Omental fat pad (tissue), 4 donors: ENCODE data around the gene OLFML2A. TPM values are rescaled to one million over a fixed set of nuclear protein-coding genes. Genes with fewer than 3 reads are reported as not detected.

Experiments
- ATAC-seq: fragments of 150-250 bp; one replicate; pipeline ENCODE4 v1.9.1; 2016; ENCODE audit warnings: mild to moderate bottlenecking, moderate library complexity; ENCODE audit not compliant: low FRiP score
- DNase-seq: peaks from one replicate; pipeline ENCODE4 v3.0.0-alpha.2; 2019; ENCODE audit warnings: low spot score
- total RNA-seq, 4 donors: library from RNA; depleted of rRNA; stranded (reverse); fragments of >200 nt; gene quantifications; one replicate each; pipeline ENCODE4 v1.1.0, GENCODE V29; 2016
- TF ChIP-seq, protein P1 (sequence below), 3 donors: fragments of 450-650 bp; IDR thresholded peaks; one replicate each; pipeline ENCODE4 v1.5.1; 2016 to 2017; ENCODE audit warnings: antibody characterized with exemption in 3 of 3, mild to moderate bottlenecking in 3 of 3, moderate library complexity in 2 of 3

Gene OLFML2A
- total RNA-seq, 4 donors from 2014 or later = 6.0 to 62.6 (median 10.8) TPM

DNA sequence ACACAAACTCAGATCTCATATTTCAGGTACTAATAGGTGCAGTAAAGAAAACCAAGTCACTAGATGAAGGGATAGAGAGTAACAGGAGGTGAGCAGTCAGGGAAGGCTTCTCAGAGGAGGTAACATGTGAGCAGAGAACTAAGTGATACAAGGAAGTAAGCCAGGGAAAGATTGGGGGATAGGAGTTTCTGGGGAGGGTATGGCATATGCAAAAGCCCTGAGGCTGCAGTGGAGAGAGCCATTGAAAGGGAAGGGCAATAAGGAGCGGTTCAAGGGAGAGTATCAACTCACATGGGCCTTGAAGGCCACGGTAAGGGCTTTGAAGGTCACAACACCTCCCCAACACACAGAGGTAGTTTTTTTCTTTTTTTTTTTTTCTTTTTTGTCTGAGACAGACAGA is 6.9 kb downstream of the OLFML2A start:
- DNase-seq = no peak
- TF ChIP-seq, protein P1, sequence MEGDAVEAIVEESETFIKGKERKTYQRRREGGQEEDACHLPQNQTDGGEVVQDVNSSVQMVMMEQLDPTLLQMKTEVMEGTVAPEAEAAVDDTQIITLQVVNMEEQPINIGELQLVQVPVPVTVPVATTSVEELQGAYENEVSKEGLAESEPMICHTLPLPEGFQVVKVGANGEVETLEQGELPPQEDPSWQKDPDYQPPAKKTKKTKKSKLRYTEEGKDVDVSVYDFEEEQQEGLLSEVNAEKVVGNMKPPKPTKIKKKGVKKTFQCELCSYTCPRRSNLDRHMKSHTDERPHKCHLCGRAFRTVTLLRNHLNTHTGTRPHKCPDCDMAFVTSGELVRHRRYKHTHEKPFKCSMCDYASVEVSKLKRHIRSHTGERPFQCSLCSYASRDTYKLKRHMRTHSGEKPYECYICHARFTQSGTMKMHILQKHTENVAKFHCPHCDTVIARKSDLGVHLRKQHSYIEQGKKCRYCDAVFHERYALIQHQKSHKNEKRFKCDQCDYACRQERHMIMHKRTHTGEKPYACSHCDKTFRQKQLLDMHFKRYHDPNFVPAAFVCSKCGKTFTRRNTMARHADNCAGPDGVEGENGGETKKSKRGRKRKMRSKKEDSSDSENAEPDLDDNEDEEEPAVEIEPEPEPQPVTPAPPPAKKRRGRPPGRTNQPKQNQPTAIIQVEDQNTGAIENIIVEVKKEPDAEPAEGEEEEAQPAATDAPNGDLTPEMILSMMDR (IDR thresholded peaks at IDR 0.05) = no peak
- ATAC-seq = no peak

DNA sequence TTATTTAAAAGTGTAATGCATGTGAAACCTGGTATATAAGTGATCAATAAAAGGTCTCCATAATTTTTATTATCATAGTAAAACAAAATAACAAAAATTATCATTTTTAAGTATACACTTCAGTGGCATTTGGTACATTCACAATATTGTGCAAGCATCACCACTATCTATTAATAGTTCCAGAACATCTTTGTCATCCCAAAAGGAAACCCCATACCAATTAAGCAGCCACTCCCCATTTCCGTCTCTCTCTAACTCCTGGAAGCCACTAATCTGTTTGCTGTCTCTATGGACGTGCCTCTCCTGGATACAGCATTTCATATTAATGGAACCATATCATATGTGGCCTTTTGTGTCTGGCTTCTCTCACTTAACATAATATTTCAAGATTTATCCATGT is 7.6 kb downstream of the OLFML2A start:
- DNase-seq (no peak), ATAC-seq (no peak)
- TF ChIP-seq, protein P1 (IDR thresholded peaks at IDR 0.05) = no peak

DNA sequence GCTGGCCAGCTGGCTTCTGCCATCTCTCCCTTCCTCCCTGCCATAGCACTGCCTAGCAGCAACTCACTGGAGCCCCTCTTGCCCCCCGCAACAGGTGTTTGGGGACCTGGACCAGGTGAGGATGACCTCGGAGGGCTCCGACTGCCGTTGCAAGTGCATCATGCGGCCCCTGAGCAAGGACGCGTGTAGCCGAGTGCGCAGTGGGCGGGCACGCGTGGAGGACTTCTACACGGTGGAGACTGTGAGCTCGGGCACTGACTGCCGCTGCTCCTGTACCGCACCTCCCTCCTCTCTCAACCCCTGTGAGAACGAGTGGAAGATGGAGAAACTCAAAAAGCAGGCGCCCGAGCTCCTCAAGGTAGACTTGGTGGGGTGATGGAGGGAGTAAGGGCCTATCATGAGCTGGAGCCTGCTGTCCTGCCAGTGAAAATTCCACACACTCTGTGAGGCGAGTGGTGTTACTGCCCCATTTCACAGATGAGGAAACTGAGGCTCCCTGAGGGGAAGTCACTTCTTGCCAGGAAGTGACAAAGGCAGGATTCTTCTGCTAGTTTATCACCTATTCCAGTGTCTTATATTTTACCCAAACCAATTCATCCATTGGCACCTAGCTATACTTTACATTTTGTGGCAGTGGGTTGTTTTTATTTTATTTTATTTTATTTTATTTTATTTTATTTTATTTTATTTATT is 10.1 kb downstream of the OLFML2A start:
- DNase-seq (no peak), ATAC-seq (no peak)
- TF ChIP-seq, protein P1 (IDR thresholded peaks at IDR 0.05) = no peak

DNA sequence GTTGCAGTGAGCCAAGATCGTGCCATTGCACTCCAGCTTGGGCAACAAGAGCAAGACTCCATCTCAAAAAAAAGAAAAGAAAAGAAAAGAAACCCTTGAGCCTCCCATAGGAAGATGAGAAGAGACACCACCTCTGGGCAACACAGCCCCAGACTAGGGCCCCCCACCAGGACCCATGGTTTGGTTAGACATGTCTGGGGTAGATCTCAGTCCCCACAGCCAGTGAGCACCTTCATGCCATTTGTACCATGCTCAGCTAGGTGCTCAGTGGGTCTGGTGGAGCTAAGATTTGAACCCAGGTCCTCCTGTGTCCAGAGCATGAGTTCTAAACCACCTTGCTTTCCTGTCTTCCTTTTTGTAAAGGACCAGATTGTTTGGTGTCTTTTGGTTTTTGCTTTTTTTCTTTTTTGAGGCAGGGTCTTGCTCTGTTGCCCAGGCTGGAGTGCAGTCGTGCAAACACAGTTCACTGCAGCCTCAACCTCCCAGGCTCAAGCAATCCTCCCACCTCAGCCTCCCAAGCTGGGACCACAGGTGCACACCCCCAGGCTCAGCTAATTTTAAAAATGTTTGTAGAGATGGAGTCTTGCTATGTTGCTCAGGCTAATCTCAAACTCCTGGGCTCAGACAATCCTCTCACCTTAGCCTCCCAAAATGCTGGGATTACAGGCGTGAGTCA is 11.7 kb downstream of the OLFML2A start:
- TF ChIP-seq, protein P1 (IDR thresholded peaks at IDR 0.05) = no peak
- DNase-seq = no peak
- ATAC-seq = no peak

DNA sequence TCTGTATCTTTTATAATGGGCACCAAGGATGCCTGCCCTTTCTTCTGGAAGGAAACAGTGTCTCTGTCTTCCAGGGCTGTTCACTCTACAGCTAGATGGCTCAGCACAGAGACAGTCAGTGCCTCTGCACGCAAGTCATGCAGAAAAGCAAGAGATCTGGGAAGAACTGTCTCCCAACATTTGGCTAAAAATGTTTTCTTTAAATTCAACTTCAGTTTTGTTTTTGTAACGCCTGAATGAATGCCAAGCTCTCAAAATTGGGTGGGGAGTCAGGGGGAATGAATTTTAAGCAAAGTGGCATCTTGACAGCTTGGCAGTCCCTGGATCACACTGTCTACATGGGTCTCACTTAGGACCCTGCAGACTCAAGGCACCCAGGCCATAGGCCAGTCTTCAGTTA is 12.6 kb downstream of the OLFML2A start:
- no peak for DNase-seq
- no peak for ATAC-seq
- TF ChIP-seq, protein P1 (IDR thresholded peaks at IDR 0.05) = no peak

DNA sequence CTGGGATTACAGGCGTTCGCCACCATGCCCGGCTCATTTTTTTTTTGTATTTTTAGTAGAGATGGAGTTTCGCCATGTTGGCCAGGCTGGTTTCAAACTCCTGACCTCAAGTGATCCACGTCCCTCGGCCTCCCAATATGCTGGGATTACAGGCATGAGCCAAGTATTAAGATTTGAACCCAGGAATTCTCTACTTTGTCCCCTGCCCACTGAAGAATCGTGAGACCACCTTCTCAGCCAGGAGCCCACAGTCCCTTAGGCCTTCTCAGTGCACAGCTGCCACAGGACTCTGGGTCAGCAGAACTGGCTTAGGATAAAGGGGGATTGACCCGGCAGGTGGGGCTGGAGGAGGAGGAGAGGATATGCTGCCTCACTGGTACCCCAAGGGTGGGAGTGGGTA is 13.4 kb downstream of the OLFML2A start:
- TF ChIP-seq, protein P1 (IDR thresholded peaks at IDR 0.05) = no peak
- no peak for ATAC-seq
- no peak for DNase-seq
